GM19467 (cell line): ENCODE data around the gene OR10A7.
"Not testable (repeated sequence)": the region's sequence is repeated elsewhere in the genome, so short reads cannot be mapped to it uniquely, and the experiment has no call there.

Experiments used
- ATAC-seq: cut with Tn5 transposase; IDR thresholded peaks from one replicate; pipeline ENCODE4 v1.9.1; 2021; ENCODE audit warnings: mild to moderate bottlenecking, moderate library complexity; ENCODE audit not compliant: unreplicated experiment

OR10A7 gene, protein sequence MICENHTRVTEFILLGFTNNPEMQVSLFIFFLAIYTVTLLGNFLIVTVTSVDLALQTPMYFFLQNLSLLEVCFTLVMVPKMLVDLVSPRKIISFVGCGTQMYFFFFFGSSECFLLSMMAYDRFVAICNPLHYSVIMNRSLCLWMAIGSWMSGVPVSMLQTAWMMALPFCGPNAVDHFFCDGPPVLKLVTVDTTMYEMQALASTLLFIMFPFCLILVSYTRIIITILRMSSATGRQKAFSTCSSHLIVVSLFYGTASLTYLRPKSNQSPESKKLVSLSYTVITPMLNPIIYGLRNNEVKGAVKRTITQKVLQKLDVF

DNA sequence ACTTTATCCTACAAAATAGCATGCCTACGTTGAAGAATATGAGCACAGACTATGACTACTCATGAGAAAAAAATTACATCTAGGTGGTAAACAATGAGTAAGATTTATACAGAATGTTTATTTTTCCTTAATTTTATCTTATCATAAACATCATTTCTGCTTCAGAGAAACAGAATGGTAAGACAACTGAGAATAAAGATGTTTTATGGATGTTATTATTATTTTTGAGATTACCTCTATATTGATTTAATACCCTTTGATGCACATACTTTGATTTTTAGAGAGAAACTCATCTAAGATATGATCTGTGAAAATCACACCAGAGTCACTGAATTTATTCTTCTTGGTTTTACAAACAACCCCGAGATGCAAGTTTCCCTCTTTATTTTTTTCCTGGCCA is at the start of gene OR10A7:
Gene OR10A7, plus strand, starts transcription at position 301 of the 400 bp plus-strand sequence. Its CDS starts 0 bp downstream, at position 301.
- no peak for ATAC-seq

DNA sequence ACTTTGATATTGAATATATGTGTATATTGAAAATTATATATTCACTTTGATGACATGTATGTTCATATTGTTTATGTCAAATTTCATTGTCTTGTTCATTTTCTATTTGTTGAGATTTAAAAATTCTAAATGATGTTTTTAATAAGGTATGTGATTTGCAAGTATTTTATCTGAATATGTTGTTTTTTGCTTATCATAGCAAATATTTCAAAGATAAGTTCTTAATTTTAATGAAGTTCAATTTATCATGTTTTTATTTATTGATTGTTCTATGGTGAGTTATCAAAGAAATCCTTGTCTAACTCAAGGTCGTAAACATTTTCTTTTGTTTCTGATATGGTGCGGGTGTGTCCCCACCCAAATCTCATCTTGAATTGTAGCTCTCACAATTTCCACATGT is 49.4 kb upstream of the OR10A7 start:
- ATAC-seq: no peak

DNA sequence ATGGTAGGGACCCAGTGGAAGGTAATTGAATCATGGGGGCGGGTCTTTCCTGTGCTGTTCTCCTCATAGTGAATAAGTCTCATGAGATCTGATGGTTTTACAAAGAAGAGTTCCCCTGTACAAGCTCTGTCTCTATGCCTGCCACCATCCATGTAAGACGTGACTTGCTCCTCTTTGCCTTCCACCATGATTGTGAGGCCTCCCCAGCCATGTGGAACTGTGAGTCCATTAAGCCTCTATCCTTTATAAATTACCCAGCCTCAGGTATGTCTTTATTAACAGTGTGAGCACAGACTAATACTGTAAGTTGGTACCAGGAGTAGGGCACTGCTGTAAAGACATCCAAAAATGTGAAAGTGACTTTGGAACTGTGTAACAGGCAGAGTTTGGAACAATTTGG is 49.0 kb upstream of the OR10A7 start:
- not testable (repeated sequence) for ATAC-seq

DNA sequence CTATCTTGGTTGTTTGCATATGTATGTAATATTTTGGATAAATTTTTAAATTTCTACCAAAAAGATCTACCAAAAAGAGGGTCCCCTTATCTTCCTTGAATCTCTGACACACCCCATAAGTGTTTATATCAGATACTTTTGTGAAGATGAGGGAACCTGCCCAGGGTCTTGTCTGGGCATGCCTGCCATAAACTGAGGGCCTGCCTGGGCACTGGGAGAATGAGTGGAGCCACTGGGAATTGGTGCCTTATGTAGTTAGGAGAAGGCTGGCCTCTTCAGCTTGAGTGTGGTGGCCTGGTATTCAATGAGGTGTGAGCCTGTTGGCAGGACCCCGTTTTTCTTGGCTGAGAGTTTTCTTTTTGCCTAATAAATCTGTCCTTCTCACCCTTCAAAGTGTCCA is 48.1 kb upstream of the OR10A7 start:
- no peak for ATAC-seq

DNA sequence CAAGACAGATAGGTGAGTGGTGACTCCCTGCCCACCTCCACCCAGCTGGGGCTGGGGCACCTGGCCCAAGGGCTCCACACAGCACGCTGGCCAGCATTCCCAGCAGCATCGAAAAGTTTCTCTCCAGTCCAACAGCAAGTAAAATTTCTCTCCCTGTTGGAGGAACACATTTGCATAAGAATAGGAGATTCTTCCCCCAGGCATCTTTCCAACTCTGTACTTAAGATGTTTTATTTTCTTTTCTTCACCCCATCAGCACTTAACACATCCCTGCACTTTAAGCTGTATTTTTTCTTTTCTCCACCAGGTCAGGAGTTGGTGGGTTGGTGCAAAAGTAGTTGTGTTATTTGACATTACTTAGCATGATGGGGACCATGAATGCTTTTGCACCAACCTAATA is 47.4 kb upstream of the OR10A7 start:
- no peak for ATAC-seq

DNA sequence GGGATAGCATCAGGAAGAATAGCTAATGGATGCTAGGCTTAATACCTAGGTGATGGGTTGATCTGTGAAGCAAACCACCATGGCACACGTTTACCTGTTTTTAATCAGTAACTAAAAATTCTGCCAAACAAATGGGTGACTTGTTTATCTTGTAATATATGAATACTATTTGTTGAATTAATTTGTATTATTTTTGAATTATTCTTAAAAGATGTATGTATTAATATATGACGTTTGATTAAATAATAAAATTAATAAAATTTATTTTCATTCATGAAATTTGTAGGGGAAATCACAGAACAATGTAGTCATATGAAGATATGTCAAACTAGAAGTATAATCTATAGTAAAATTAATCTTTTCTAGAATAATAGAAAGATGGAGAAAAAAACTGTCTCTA is 32.3 kb upstream of the OR10A7 start:
- ATAC-seq: no peak

DNA sequence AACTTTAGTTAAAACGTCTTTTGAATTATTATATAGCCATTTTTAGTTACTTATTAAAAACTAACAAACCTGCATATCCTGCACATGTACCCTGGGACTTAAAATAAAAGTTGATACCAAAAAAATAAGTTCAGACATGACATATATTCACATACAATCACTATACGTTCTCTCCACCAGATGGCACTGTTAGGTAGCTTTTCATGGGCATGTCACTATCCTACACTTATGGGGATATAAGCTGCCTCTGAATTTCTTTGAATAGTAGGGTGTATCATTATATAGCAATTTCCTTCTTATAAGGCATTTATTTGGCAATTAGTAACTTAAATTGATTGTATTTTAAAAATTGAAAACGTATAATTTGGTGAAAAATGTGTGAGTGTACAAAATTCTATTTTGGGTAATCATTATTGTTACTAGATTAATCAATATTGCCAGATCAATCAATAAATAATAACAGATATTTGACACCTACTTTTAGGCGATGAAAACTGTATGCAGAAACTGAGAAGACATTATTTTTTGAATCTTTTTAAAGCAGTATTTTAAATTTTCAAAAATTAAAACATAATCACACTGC is 31.8 kb upstream of the OR10A7 start:
- peak; percentile 85 for ATAC-seq

DNA sequence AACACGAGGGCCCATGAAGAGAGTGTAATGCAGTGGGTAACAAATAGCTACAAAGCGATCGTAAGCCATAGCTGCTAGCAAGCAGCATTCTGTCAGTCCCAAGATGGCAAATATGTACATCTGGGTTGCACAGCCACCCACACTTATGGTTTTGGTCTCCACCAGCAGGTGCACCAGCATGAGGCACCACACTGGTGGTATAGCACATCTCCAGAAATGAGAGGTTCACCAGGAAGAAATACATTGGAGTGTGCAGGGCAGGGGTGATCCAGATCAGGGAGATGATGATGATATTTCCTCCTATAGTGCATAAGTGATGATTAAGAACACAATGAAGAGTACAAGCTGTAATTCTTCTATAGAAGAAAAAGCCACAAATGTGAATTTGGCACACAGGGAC is 26.4 kb upstream of the OR10A7 start:
- ATAC-seq: no peak

DNA sequence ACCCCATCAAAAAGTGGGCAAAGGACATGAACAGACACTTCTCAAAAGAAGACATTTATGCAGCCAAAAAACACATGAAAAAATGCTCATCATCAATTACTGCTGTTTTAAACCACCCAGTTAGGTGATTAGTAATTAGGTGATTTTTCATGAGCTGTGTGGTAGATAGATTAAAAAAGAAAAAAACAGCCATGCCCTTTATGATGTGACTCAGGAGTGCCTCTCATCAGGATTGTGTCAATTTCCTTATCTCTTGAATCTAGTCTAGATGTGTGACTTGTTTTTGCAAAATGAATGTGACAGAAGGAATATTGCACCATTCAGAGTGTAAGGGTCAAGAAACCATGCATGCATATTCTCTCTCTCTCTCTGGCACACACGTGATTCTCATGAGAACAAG is 5.7 kb downstream of the OR10A7 start:
- ATAC-seq: no peak

DNA sequence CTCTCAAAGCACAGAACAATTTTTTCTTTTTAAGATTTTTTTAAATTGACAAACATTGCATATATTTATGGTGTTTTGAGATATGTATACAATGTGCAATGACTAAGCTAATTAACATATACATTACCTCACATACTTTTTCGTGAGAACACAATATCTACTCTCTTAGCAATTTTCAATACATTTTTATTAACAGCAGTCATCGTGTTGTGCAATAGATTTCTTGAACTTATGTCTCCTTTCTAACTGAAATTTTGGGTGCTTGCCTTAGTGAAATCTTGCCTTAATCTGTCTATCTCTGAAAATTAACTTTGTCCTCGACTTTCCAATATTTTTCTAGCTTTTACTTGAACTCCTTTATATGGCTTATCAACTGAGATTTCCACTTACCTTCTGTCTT is 6.8 kb downstream of the OR10A7 start:
- no peak for ATAC-seq

DNA sequence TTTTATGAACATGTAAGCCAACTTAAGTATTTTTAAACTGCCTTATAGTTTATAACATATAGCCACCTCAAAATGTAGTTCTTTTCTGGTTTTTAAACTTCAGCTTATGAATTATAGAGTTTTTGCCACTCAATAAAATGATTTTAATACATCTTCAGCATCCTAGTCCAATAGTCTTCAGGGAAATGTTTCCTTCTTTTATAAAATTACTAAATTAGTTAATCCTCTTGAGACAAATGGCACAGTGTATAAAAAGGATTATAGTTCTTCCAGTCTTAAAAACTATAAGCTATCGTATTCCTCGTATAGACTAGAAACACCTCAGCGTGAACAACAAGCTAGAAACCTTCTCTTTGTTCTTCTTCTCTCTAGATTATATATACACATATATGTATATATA is 23.5 kb downstream of the OR10A7 start, which contains the start of gene OR6C74:
Gene OR6C74, plus strand, starts transcription at position 301 of the 400 bp plus-strand sequence. CDS start 2,679 bp downstream, outside the sequence.
- ATAC-seq: no peak

DNA sequence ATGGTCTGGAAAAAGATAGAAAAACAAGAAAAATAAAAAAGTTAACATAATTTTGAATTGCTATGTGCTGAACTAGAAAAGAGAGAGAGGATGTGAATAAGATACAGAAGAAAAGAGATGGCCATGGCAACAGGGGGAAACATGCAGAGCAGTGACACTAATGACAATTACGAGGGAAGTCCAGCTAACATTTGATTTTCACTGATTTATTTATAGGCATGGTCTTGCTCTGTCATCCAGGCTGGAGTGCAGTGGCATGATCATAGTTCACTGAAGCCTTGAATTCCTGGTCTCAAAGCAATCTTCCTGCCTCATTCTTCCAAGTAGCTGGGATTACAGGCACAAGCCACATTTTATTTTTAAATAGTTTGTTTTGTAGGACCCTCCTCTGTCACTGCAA is 25.3 kb downstream of the OR10A7 start:
- no peak for ATAC-seq

DNA sequence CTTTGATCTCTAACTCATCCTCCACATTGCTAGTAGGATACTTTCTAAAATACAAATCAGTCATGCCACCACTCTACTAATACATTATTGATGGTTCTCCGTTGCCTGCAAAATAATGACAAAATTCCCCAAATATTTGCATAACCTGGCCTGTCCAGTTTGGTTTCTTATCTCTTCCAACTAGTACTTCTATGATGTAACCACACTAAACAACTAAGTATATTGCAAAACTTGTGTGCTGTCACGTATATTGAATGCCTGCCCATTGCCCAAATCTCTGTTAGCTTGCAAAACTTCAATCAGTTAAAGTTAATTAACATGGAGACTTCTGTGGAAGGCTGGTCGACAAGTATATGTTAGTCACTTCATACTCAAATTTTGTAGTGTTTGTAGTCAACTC is 30.1 kb downstream of the OR10A7 start:
- no peak for ATAC-seq

DNA sequence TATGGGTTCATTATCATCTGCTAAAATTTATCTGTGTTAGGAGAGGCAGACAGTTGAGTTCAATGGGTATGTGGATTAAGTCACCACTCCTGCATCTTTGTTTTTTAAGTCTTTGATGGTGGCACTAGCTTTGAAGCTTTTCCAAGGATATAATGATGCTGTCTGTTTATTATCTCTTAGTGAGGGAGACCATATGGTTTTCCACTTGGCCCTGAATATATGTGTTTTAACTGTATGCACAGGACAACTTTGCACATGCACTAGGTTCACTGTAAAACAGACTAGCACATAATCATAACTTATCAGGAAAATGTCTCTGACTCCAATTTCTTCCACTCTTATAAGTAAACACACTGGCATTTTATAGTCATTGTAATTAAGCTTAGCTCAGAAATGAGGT is 32.5 kb downstream of the OR10A7 start:
- no peak for ATAC-seq

DNA sequence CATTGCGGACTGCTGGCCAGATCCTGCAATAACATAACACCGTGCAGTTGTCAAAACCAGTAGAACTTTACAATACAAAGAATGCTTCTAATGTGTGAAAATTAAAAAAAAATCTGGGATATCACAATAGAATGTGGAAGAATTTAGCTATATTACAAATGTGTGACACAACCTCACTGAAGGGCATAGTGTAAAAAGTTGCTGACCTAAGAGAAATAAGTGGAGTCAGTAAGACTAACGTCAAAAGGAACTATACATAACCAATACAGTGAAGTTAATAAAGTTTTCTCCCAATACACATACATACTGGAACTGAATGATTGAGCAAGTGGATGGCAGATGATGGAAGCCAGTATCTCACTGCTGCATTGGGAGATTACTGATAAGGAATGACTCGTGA is 36.0 kb downstream of the OR10A7 start:
- no peak for ATAC-seq

DNA sequence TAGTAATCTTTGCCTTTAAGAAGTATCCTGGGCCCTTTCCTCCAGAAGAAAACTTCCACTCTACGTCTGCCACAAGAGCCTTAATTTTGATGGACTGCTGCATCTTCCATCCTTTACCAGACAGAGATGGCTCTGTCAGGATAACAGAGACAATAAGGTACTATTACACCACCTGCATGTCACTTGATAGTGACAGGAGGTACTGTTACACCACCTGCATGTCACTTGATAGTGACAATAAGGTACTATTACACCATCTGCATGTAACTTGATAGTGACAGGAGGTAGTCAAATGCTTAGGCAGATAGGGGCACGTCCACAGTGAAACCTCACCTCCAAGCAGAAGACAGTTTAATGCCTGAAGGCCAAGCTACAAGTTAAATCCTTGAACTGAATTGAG is 37.5 kb downstream of the OR10A7 start:
- no peak for ATAC-seq
